GM12874 (cell line): ENCODE measurements around the gene ASZ1.

Source experiments
- CTCF ChIP-seq: IDR thresholded peaks from 2 replicates; pipeline ENCODE4 v1.5.1; 2011; ENCODE audit warnings: low read depth, mild to moderate bottlenecking, control low read depth, low read length, moderate library complexity; ENCODE audit not compliant: insufficient read depth

ASZ1 gene

DNA sequence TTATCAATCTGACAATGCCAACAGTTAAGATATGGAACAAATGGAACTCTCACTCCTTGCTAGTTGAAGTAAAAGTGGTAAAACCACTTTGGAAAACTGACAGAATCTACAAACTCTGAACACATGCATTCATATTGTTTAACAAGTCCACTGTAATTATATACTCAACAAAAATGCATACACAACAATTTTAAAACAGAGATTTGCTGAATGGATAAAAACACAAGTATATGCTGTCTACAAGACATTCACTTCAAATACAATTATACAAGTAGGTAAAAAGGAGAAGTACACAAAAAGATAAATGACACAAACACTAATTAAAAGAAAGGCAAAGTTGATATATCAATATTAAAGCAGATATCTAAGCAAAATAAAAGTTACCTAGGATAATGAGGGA is 95.3 kb downstream of the ASZ1 start:
- TF ChIP-seq CTCF = no peak

DNA sequence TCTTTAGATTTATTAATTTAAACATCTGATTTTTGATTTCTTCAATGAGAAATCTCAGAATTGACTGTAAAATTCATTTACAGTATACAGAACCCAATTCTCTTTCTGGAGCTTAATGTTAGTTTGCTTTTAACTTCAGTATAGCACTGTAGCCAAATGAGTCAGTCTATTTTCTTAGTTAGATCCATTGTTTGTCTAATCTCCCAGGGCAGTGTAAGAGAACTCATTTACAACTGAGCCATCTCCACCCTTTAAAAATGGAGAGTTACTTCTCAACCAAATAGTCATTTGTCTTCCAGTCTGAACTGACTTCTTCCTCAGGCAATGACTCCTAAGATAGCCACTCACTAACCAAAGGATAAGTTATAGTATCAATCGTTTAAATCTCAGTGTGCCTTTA is 101.5 kb downstream of the ASZ1 start:
- TF ChIP-seq CTCF = no peak

GRCh38 chr7:117324960-117325359 is 102.3 kb downstream of the ASZ1 start:
- no peak for TF ChIP-seq CTCF

GRCh38 chr7:117323851-117324711 is 103.2 kb downstream of the ASZ1 start:
- TF ChIP-seq CTCF = no peak

GRCh38 chr7:117323305-117323850 is 103.9 kb downstream of the ASZ1 start:
- TF ChIP-seq CTCF = no peak

- no peak for TF ChIP-seq CTCF
These were observed 104.5 kb downstream of the ASZ1 start, which contains the start of gene WNT2 for GRCh38 chr7:117322741-117323304. Gene WNT2 (minus strand): TSS chr7:117323058. CDS start chr7:117322989, 69 bp downstream.

GRCh38 chr7:117320523-117320922 is 106.8 kb downstream of the ASZ1 start:
- TF ChIP-seq CTCF = no peak
